Sigmoid colon (tissue), 7 donors: ENCODE measurements around the gene FBP2. TPM values are rescaled to one million over a fixed set of nuclear protein-coding genes. Genes with fewer than 3 reads are reported as not detected.
"Not testable (repeated sequence)": the region's sequence is repeated elsewhere in the genome, so short reads cannot be mapped to it uniquely, and the experiment has no call there.

Source experiments
- DNase-seq: peaks from one replicate; pipeline ENCODE4 v3.0.0-alpha.2; 2019
- H3K27ac ChIP-seq, 4 donors: fragments of 200-600 bp; sonication (generic); one replicate each; pipeline ENCODE4 v1.5.1; 2016 to 2019; ENCODE audit warnings: mild to moderate bottlenecking in 1 of 4
- H3K27me3 ChIP-seq, 3 donors: fragments of 200-600 bp; sonication (generic); one replicate each; pipeline ENCODE4 v1.5.1; 2019; ENCODE audit warnings: mild to moderate bottlenecking in 1 of 3
- H3K36me3 ChIP-seq, 4 donors: fragments of 200-600 bp; sonication (generic); one replicate each; pipeline ENCODE4 v1.5.1; 2016 to 2019
- H3K4me1 ChIP-seq, 4 donors: fragments of 200-600 bp; sonication (generic); one replicate each; pipeline ENCODE4 v1.5.1; 2017 to 2019
- H3K4me3 ChIP-seq, 4 donors: fragments of 200-600 bp; sonication (generic); one replicate each; pipeline ENCODE4 v1.5.1; 2017 to 2019; ENCODE audit warnings: mild to moderate bottlenecking in 2 of 4, moderate library complexity in 1 of 4
- H3K9me3 ChIP-seq, 4 donors: fragments of 200-600 bp in 3 of 4; sonication (generic) in 3 of 4; one replicate each; pipeline versions ENCODE4 v1.5.1 to v1.6.1; 2013 to 2019
- EP300 ChIP-seq, 4 donors: sonication (generic); formaldehyde crosslinking; IDR thresholded peaks; one replicate each; pipeline ENCODE4 v1.6.1; 2017; ENCODE audit warnings: antibody characterized with exemption in 4 of 4
- POLR2A ChIP-seq, 2 donors: fragments of 450-650 bp; IDR thresholded peaks; one replicate each; pipeline ENCODE4 v1.6.1; 2016; ENCODE audit warnings: antibody characterized with exemption in 2 of 2, mild to moderate bottlenecking in 2 of 2, moderate library complexity in 2 of 2
- POLR2AphosphoS5 ChIP-seq, 4 donors: sonication (generic); formaldehyde crosslinking; IDR thresholded peaks; one replicate each; pipeline ENCODE4 v1.6.1; 2017; ENCODE audit warnings: antibody characterized with exemption in 4 of 4
- WGBS, 2 donors: extraction: QIAGEN DNeasy Blood & Tissue Kit; methylation state at CpG; one replicate each; pipeline ENCODE4 v1.1.7; 2013; 5-methylcytosine and 5-hydroxymethylcytosine counted together
- intact Hi-C: fragments of 100-400 bp; cut with DNase I; formaldehyde crosslinking; loops from one replicate; pipeline ENCODE4 v1.15.1; 2023
- polyA plus RNA-seq, 3 donors: library from polyadenylated mRNA; stranded (reverse); fragments of 200-250 nt; gene quantifications; one replicate each; pipeline ENCODE4 v1.2.3, GENCODE V29; 2013
- total RNA-seq, 4 donors: library from RNA; depleted of rRNA; stranded (reverse); fragments of >200 nt; gene quantifications; one replicate each; pipeline ENCODE4 v1.1.0, GENCODE V29; 2016
- TF ChIP-seq, protein P1 (sequence below), 4 experiments: fragments of 450-650 bp in 3 of 4; fragments of 200-600 bp in 1 of 4; IDR thresholded peaks; one replicate each; pipeline ENCODE4 v1.5.1; 2016 to 2019; ENCODE audit warnings: antibody characterized with exemption in 4 of 4, mild to moderate bottlenecking in 3 of 4, moderate library complexity in 2 of 4
- donor health status: healthy with polysubstance abuse.
- donor health status: Bipolar disorder and iron deficiency.
- donor health status: healthy.

The FBP2 gene
- total and polyA plus RNA-seq, 7 donors = 0.04 TPM; not detected in 6

DNA sequence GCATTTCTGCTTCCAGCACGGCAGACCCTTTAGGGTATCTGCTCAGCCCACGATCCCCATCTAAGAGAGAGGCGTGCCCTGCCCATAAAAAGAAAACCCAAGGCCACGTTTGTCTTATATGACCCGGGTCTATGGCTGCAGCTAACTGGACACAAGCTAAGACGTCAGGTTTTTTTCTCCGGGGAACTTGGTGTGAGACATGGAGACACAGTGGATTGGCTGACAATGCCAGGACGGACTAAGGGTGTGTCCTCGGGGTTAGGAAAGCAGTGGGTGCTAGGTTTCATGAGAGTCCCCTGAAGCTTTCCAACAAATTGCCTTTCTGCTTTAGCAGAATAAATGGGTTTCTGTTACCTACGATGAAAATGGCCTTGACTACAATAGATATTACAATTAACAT is 7.1 kb upstream of the FBP2 start:
- 24 to 80% methylated on average over 10 of the region's 10 CpGs for WGBS, 2 donors

DNA sequence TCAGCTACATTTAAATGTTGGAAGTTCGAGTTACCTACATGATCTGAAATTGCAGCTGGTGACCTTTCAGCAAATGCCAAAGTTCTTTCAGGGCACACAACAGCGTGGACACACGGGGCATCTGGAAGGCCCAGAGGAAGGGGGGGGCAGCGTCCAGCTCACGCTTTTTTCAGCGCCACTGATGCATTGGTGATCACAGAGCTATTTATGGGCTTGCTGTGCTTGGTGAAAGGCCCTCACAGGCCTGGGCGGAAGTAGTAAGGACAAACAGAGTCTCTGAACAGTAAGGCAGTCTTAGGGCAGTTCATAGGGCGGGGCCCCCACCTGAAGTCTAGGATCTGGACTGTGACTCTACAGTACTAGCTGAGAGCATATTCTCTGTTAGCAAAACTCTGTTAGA is 6.6 kb upstream of the FBP2 start:
- H3K9me3 ChIP-seq = no peaks in the 10 kb centered on the region
- intact Hi-C loops = no loop called here
- no peaks in the 10 kb centered on the region for H3K27me3 ChIP-seq
- no peak overlapping the region for H3K4me3 ChIP-seq
- DNase-seq = no peak
- H3K36me3 ChIP-seq = no peaks in the 10 kb centered on the region
- H3K27ac ChIP-seq = no peak overlapping the region
- H3K4me1 ChIP-seq = peaks cover 0 to 6% (median 0%) of the 10 kb centered on the region in 4 donors
- TF ChIP-seq EP300 (IDR thresholded peaks at IDR 0.05) = no peak
- TF ChIP-seq, protein P1, sequence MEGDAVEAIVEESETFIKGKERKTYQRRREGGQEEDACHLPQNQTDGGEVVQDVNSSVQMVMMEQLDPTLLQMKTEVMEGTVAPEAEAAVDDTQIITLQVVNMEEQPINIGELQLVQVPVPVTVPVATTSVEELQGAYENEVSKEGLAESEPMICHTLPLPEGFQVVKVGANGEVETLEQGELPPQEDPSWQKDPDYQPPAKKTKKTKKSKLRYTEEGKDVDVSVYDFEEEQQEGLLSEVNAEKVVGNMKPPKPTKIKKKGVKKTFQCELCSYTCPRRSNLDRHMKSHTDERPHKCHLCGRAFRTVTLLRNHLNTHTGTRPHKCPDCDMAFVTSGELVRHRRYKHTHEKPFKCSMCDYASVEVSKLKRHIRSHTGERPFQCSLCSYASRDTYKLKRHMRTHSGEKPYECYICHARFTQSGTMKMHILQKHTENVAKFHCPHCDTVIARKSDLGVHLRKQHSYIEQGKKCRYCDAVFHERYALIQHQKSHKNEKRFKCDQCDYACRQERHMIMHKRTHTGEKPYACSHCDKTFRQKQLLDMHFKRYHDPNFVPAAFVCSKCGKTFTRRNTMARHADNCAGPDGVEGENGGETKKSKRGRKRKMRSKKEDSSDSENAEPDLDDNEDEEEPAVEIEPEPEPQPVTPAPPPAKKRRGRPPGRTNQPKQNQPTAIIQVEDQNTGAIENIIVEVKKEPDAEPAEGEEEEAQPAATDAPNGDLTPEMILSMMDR (IDR thresholded peaks at IDR 0.05) = no peak
- no peak for TF ChIP-seq POLR2A (IDR thresholded peaks at IDR 0.05)
- no peak for TF ChIP-seq POLR2AphosphoS5 (IDR thresholded peaks at IDR 0.05)
- 16 to 75% methylated on average over 8 of the region's 8 CpGs for WGBS, 2 donors

More for the DNA sequence above, 7.1 kb upstream of the FBP2 start:
- no peak for DNase-seq
- TF ChIP-seq, protein P1 (IDR thresholded peaks at IDR 0.05) = no peak
- TF ChIP-seq POLR2A (IDR thresholded peaks at IDR 0.05) = no peak
- no peaks in the 10 kb centered on the region for H3K36me3 ChIP-seq
- no peak overlapping the region for H3K4me3 ChIP-seq
- intact Hi-C loops = no loop called here
- H3K27ac ChIP-seq = no peak overlapping the region
- H3K9me3 ChIP-seq = no peaks in the 10 kb centered on the region
- H3K27me3 ChIP-seq = no peaks in the 10 kb centered on the region
- peaks cover 0 to 6% (median 0%) of the 10 kb centered on the region in 4 donors for H3K4me1 ChIP-seq

DNA sequence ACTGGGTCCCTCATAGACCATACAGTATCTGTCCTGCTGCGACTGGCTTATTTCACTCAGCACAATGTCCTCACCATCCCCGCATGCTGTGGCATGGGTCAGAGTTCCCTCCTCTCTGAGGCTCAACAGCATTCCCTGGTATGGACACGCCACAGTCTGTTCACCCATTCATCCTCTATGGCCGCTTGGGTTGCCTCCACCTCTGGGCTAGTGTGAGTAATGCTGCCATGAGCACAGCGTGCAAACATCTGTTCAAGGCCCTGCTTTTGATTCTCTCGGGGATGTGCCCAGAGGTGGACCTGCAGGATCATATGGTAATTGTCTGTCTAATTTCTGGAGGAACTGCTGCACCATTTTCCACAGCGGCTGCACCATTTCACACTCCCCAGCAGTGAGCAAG is 5.5 kb upstream of the FBP2 start:
- Histone ChIP-seq H3K27me3 (no peaks in the 10 kb centered on the region), H3K9me3 (no peaks in the 10 kb centered on the region), H3K36me3 (no peaks in the 10 kb centered on the region), H3K27ac (no peak overlapping the region), H3K4me3 (no peak overlapping the region), H3K4me1 (peaks cover 0 to 6% (median 0%) of the 10 kb centered on the region in 4 donors)
- intact Hi-C loops = no loop called here
- no peak for DNase-seq
- no peak for TF ChIP-seq EP300 (IDR thresholded peaks at IDR 0.05)
- no peak for TF ChIP-seq POLR2A (IDR thresholded peaks at IDR 0.05)
- TF ChIP-seq, protein P1 (IDR thresholded peaks at IDR 0.05) = no peak
- no peak for TF ChIP-seq POLR2AphosphoS5 (IDR thresholded peaks at IDR 0.05)
- WGBS, 2 donors = 82 to 95% methylated on average over 7 of the region's 7 CpGs

DNA sequence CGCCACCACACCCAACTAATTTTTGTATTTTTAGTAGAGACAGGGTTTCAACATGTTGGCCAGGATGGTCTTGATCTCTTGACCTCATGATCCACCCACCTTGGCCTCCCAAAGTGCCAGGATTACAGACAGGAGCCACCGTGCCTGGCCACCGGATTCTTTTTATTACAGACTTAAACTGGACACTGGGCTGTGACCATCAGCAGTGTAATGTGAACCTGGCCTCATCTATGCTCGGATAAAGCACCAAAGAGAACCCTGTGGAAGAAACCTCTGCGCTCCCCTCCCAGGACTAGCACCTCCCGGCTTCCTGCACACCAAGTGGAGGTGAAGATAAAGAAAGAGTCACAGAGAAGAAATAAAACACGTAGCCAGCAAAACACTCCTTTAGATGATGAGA is 941 bp downstream of the FBP2 start:
- WGBS, 2 donors = 66 to 89% methylated on average over 7 of the region's 7 CpGs
- H3K4me3 ChIP-seq, H3K4me1 ChIP-seq, H3K27me3 ChIP-seq, H3K36me3 ChIP-seq, intact Hi-C loops, H3K27ac ChIP-seq, DNase-seq, H3K9me3 ChIP-seq: not testable (repeated sequence)

GRCh38 chr9:94591876-94592275 is 1.7 kb downstream of the FBP2 start:
- Histone ChIP-seq H3K27me3 (no peaks in the 10 kb centered on the region), H3K9me3 (no peaks in the 10 kb centered on the region), H3K4me3 (no peak overlapping the region), H3K27ac (no peak overlapping the region), H3K4me1 (no peaks in the 10 kb centered on the region), H3K36me3 (no peaks in the 10 kb centered on the region)
- WGBS, 2 donors = 89 to 93% methylated on average over 8 of the region's 8 CpGs
- no peak for DNase-seq
- no peak for TF ChIP-seq POLR2A (IDR thresholded peaks at IDR 0.05)
- TF ChIP-seq, protein P1 (IDR thresholded peaks at IDR 0.05) = no peak
- TF ChIP-seq POLR2AphosphoS5 (IDR thresholded peaks at IDR 0.05) = no peak
- TF ChIP-seq EP300 (IDR thresholded peaks at IDR 0.05) = no peak
- intact Hi-C loops = no loop called here

GRCh38 chr9:94591046-94591545 is 2.5 kb downstream of the FBP2 start:
- H3K9me3 ChIP-seq, H3K27me3 ChIP-seq, DNase-seq, H3K4me3 ChIP-seq, H3K36me3 ChIP-seq, H3K27ac ChIP-seq, H3K4me1 ChIP-seq, intact Hi-C loops: not testable (repeated sequence)
- 79 to 90% methylated on average over 35 to 37 of the region's 38 CpGs for WGBS, 2 donors
